Liver (tissue), 9 donors: ENCODE results near the gene CHD3. TPM values are rescaled to one million over a fixed set of nuclear protein-coding genes. Genes with fewer than 3 reads are reported as not detected.
A peak's percentile ranks its signal among the peaks of the same experiment; 100 is the strongest.

Experiments used
- DNase-seq: peaks from one replicate; pipeline ENCODE4 v3.0.0-alpha.2; 2017; ENCODE audit warnings: low spot score
- H3K27ac ChIP-seq, 2 donors: one replicate each; pipeline ENCODE4 v1.7.0; 2013; ENCODE audit warnings: inconsistent platforms in 2 of 2, low read length in 2 of 2, control low read depth in 1 of 2, low read depth in 1 of 2, mild to moderate bottlenecking in 1 of 2
- H3K27me3 ChIP-seq, 4 donors: one replicate each; pipeline versions ENCODE4 v1.6.1 to v1.7.0; 2013; ENCODE audit warnings: low read length in 3 of 4, inconsistent platforms in 1 of 4, mild to moderate bottlenecking in 1 of 4, moderate library complexity in 1 of 4; ENCODE audit not compliant: control insufficient read depth in 4 of 4, insufficient read depth in 4 of 4
- H3K36me3 ChIP-seq, 4 donors: one replicate each; pipeline versions ENCODE4 v1.6.1 to v1.7.0; 2013; ENCODE audit warnings: low read length in 3 of 4, mild to moderate bottlenecking in 3 of 4, low read depth in 1 of 4, moderate library complexity in 1 of 4; ENCODE audit not compliant: control insufficient read depth in 4 of 4, insufficient read depth in 3 of 4
- H3K4me1 ChIP-seq, 4 donors: one replicate each; pipeline versions ENCODE4 v1.6.1 to v1.7.0; 2013; ENCODE audit warnings: low read length in 3 of 4, mild to moderate bottlenecking in 3 of 4, moderate library complexity in 1 of 4; ENCODE audit not compliant: control insufficient read depth in 4 of 4, insufficient read depth in 4 of 4
- H3K4me3 ChIP-seq, 3 donors: one replicate each; pipeline versions ENCODE4 v1.6.1 to v1.7.0; 2013; ENCODE audit warnings: low read length in 3 of 3, control low read depth in 1 of 3, low read depth in 1 of 3, mild to moderate bottlenecking in 1 of 3
- H3K9ac ChIP-seq, 2 donors: one replicate each; pipeline ENCODE4 v1.7.0; 2013; ENCODE audit warnings: low read length in 2 of 2, mild to moderate bottlenecking in 2 of 2, moderate library complexity in 2 of 2, control low read depth in 1 of 2, low read depth in 1 of 2
- H3K9me3 ChIP-seq, 4 donors: one replicate each; pipeline versions ENCODE4 v1.6.1 to v1.7.0; 2013; ENCODE audit warnings: low read length in 3 of 4; ENCODE audit not compliant: control insufficient read depth in 4 of 4
- EGR1 ChIP-seq, 2 donors: IDR thresholded peaks; 2 replicates each; pipeline ENCODE4 v1.6.1; 2016 to 2018; ENCODE audit warnings: antibody characterized with exemption in 2 of 2, low read depth in 2 of 2
- FOXA1 ChIP-seq: IDR thresholded peaks from 2 replicates; pipeline ENCODE4 v1.6.1; 2016; ENCODE audit warnings: antibody characterized with exemption
- FOXA2 ChIP-seq: IDR thresholded peaks from 2 replicates; pipeline ENCODE4 v1.6.1; 2016; ENCODE audit warnings: antibody characterized with exemption
- GABPA ChIP-seq, 2 donors: IDR thresholded peaks in 1 of 2; conservative IDR thresholded peaks in 1 of 2; 2 replicates each; pipeline ENCODE4 v1.6.1; 2016; ENCODE audit warnings: antibody characterized with exemption in 2 of 2, mild to moderate bottlenecking in 1 of 2, moderate library complexity in 1 of 2
- HNF4G ChIP-seq: IDR thresholded peaks from 2 replicates; pipeline ENCODE4 v1.6.1; 2016; ENCODE audit warnings: antibody characterized with exemption
- JUND ChIP-seq, 2 donors: IDR thresholded peaks; 2 replicates each; pipeline ENCODE4 v1.6.1; 2016; ENCODE audit warnings: antibody characterized with exemption in 2 of 2
- NR2F2 ChIP-seq: IDR thresholded peaks from 2 replicates; pipeline ENCODE4 v1.6.1; 2016; ENCODE audit warnings: antibody characterized with exemption
- TAF1 ChIP-seq: conservative IDR thresholded peaks from 2 replicates; pipeline ENCODE4 v1.6.1; 2016; ENCODE audit warnings: antibody characterized with exemption, mild to moderate bottlenecking
- YY1 ChIP-seq: IDR thresholded peaks from 2 replicates; pipeline ENCODE4 v1.6.1; 2016; ENCODE audit warnings: antibody characterized with exemption, mild to moderate bottlenecking
- ZBTB33 ChIP-seq: IDR thresholded peaks from 2 replicates; pipeline ENCODE4 v1.6.1; 2016; ENCODE audit warnings: antibody characterized with exemption
- WGBS: extraction: QIAGEN DNeasy Blood & Tissue Kit; methylation state at CpG from one replicate; pipeline ENCODE4 v1.1.7; 2013; 5-methylcytosine and 5-hydroxymethylcytosine counted together
- polyA plus RNA-seq, 2 donors: library from polyadenylated mRNA; stranded (reverse) in 1 of 2; unstranded in 1 of 2; fragments of 200-250 nt in 1 of 2; fragments of >200 nt in 1 of 2; fragmentation: Nextera tagmentation in 1 of 2; extraction: Ambion mirVana in 1 of 2; gene quantifications; one replicate each; pipeline versions ENCODE4 v1.2.1 to v1.2.3, GENCODE V29; 2013 to 2015
- total RNA-seq, 2 donors: library from RNA; depleted of rRNA; stranded (reverse); fragments of >200 nt; gene quantifications; one replicate each; pipeline ENCODE4 v1.2.3, GENCODE V29; 2014
- TF ChIP-seq, protein P1 (sequence below): IDR thresholded peaks from 2 replicates; pipeline ENCODE4 v1.6.1; 2016; ENCODE audit warnings: antibody characterized with exemption
- TF ChIP-seq, protein P2 (sequence below): IDR thresholded peaks from 2 replicates; pipeline ENCODE4 v1.6.1; 2016; ENCODE audit warnings: antibody characterized with exemption
- TF ChIP-seq, protein P3 (sequence below): IDR thresholded peaks from 2 replicates; pipeline ENCODE4 v1.6.1; 2016; ENCODE audit warnings: antibody characterized with exemption, mild to moderate bottlenecking
- donor health status: healthy.
- donor health status: healthy.
- donor health status: healthy.
- donor health status: healthy.
- donor health status: healthy.

CHD3 gene
- total and polyA plus RNA-seq, 4 donors = 1.9 to 14.4 (median 7.2) TPM

GRCh38 chr17:7882629-7883028, 6.0 kb upstream of the CHD3 start:
- Histone ChIP-seq H3K36me3 (no peaks in the 10 kb centered on the region), H3K27ac (no peak overlapping the region), H3K9me3 (no peaks in the 10 kb centered on the region), H3K27me3 (no peaks in the 10 kb centered on the region), H3K4me3 (no peak overlapping the region), H3K4me1 (peaks cover 0 to 22% (median 21%) of the 10 kb centered on the region in 4 donors), H3K9ac (no peak overlapping the region)
- TF ChIP-seq, protein P1, sequence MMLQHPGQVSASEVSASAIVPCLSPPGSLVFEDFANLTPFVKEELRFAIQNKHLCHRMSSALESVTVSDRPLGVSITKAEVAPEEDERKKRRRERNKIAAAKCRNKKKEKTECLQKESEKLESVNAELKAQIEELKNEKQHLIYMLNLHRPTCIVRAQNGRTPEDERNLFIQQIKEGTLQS = no peak
- TF ChIP-seq NR2F2 = no peak
- TF ChIP-seq YY1 = no peak
- no peak for TF ChIP-seq GABPA (IDR thresholded peaks at IDR 0.05 in 1 of 2, conservative IDR thresholded peaks at IDR 0.05 in 1 of 2)
- no peak for TF ChIP-seq EGR1 (IDR thresholded peaks at IDR 0.05; ENCODE audit: low read depth in 2 of 2)
- TF ChIP-seq FOXA1 = no peak
- TF ChIP-seq, protein P2, sequence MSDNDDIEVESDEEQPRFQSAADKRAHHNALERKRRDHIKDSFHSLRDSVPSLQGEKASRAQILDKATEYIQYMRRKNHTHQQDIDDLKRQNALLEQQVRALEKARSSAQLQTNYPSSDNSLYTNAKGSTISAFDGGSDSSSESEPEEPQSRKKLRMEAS = no peak
- TF ChIP-seq TAF1 = no peak
- no peak for TF ChIP-seq ZBTB33
- TF ChIP-seq, protein P3, sequence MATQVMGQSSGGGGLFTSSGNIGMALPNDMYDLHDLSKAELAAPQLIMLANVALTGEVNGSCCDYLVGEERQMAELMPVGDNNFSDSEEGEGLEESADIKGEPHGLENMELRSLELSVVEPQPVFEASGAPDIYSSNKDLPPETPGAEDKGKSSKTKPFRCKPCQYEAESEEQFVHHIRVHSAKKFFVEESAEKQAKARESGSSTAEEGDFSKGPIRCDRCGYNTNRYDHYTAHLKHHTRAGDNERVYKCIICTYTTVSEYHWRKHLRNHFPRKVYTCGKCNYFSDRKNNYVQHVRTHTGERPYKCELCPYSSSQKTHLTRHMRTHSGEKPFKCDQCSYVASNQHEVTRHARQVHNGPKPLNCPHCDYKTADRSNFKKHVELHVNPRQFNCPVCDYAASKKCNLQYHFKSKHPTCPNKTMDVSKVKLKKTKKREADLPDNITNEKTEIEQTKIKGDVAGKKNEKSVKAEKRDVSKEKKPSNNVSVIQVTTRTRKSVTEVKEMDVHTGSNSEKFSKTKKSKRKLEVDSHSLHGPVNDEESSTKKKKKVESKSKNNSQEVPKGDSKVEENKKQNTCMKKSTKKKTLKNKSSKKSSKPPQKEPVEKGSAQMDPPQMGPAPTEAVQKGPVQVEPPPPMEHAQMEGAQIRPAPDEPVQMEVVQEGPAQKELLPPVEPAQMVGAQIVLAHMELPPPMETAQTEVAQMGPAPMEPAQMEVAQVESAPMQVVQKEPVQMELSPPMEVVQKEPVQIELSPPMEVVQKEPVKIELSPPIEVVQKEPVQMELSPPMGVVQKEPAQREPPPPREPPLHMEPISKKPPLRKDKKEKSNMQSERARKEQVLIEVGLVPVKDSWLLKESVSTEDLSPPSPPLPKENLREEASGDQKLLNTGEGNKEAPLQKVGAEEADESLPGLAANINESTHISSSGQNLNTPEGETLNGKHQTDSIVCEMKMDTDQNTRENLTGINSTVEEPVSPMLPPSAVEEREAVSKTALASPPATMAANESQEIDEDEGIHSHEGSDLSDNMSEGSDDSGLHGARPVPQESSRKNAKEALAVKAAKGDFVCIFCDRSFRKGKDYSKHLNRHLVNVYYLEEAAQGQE = no peak
- no peak for TF ChIP-seq HNF4G
- no peak for TF ChIP-seq FOXA2
- no peak for TF ChIP-seq JUND (IDR thresholded peaks at IDR 0.05)
- 92% methylated on average over 3 of the region's 3 CpGs for WGBS
- no peak for DNase-seq

GRCh38 chr17:7883781-7884386, 4.7 kb upstream of the CHD3 start:
- Histone ChIP-seq H3K27ac (no peak overlapping the region), H3K4me3 (no peak overlapping the region), H3K36me3 (no peaks in the 10 kb centered on the region), H3K9me3 (no peaks in the 10 kb centered on the region), H3K4me1 (peaks cover 7 to 35% (median 32%) of the 10 kb centered on the region in 4 donors), H3K27me3 (no peaks in the 10 kb centered on the region), H3K9ac (no peak overlapping the region)
- 49% methylated on average over 3 of the region's 3 CpGs for WGBS
- DNase-seq = no peak
- TF ChIP-seq EGR1 (IDR thresholded peaks at IDR 0.05; ENCODE audit: low read depth in 2 of 2) (no peak), YY1 (peak; percentile 18)
